Measurements from ENCODE around the gene PLAU. TPM values are rescaled to one million over a fixed set of nuclear protein-coding genes. Genes with fewer than 3 reads are reported as not detected.

Gene PLAU
- total and polyA plus RNA-seq, 2 experiments from 2014 or later: 5.2 to 11.1 TPM

DNA sequence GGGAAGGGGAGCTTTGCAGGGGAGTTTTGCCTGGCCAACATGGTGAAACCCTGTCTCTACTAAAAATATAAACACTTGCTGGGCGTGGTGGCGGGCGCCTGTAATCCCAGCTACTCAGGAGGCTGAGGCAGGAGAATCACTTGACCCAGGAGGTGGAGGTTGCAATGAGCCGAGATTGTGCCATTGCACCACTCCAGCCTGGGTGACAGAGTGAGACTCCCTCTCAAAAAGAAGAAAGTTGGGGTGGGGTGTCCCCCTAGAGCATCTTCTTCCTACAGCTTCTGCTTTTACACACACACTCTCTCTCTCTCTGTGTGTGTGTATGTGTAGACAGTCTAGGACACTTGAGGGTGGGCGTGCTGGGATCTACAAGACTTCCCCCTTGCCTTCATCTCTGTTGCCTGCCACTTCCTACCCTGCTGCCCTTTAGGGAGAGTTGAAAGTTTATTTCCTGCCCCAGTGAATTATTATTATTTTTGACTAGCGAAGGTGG lies 21.7 kb downstream of the PLAU start:
- TF ChIP-seq, protein P1, sequence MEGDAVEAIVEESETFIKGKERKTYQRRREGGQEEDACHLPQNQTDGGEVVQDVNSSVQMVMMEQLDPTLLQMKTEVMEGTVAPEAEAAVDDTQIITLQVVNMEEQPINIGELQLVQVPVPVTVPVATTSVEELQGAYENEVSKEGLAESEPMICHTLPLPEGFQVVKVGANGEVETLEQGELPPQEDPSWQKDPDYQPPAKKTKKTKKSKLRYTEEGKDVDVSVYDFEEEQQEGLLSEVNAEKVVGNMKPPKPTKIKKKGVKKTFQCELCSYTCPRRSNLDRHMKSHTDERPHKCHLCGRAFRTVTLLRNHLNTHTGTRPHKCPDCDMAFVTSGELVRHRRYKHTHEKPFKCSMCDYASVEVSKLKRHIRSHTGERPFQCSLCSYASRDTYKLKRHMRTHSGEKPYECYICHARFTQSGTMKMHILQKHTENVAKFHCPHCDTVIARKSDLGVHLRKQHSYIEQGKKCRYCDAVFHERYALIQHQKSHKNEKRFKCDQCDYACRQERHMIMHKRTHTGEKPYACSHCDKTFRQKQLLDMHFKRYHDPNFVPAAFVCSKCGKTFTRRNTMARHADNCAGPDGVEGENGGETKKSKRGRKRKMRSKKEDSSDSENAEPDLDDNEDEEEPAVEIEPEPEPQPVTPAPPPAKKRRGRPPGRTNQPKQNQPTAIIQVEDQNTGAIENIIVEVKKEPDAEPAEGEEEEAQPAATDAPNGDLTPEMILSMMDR (IDR thresholded peaks at IDR 0.05; ENCODE audit: poor library complexity): no peak
- TF ChIP-seq EZH2 (IDR thresholded peaks at IDR 0.05; ENCODE audit: borderline replicate concordance) (no peak), EZH2phosphoT487 (IDR thresholded peaks at IDR 0.05; ENCODE audit: low read depth, severe bottlenecking, unreplicated experiment) (no peak)
- WGBS (ENCODE audit: low lambda C conversion rate, missing lambda C conversion rate): over 99% methylated on average over 5 of the region's 6 CpGs
- no peaks in the 10 kb centered on the region for H3K9me2 ChIP-seq (replicated peaks; ENCODE audit: insufficient read depth)
- no peaks in the 10 kb centered on the region for H3K79me2 ChIP-seq
- no peaks in the 10 kb centered on the region for H3K9me3 ChIP-seq (ENCODE audit: low read depth)
- no peak overlapping the region for H3K4me2 ChIP-seq
- no peaks in the 10 kb centered on the region for H4K20me1 ChIP-seq (ENCODE audit: insufficient read depth, poor library complexity, severe bottlenecking)
- DNase-seq (ENCODE audit: low spot score): no peak
- H3K27me3 ChIP-seq: no peaks in the 10 kb centered on the region
- H3K27ac ChIP-seq: no peak overlapping the region
- no peak overlapping the region for H2AFZ ChIP-seq
- H3K4me1 ChIP-seq (ENCODE audit: insufficient read depth): peaks cover 6% of the 10 kb centered on the region
- no peak overlapping the region for H3K4me3 ChIP-seq
- H3K36me3 ChIP-seq (replicated peaks; ENCODE audit: insufficient read depth, low read depth): no peaks in the 10 kb centered on the region

DNA sequence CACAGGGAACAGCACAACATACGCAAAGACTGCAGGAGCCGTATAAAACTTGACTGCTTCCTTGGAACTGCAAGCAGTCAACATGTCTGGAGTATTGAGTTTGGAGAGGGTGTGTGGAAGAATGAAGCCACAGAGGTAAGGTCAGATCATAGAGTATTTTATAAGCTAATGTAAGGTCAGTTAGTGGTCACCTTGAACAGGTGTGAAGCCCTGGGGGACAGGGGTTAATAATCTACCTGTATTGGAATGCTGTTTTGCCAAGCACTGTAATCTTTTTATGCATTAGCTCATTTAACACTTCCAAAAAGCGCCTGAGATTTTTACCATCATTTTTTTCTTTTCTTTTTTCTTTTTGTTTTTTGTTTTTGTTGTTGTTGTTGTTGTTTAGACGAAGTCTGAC lies 23.1 kb downstream of the PLAU start:
- no peak overlapping the region for H2AFZ ChIP-seq
- WGBS (ENCODE audit: low lambda C conversion rate, missing lambda C conversion rate): 82% methylated on average over 4 of the region's 4 CpGs

DNA sequence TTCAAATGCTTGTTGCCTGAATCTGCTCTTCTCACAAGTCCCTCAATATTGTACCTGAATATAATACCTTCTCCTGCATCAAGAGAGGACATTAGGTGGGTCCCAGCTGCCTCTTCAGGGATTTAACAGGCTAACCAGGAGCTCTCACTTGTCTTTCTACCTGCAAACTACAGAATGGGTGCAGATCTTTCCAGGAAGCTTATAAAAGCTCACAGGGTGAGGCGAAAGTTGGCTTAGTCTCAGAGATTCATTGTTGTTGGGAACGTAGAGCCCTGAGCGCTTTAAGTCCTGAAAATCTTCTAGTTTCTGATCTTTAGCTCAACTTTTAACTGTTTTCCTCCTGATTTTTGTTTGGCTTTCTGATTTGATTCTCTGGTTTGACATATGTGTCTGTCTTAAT lies 25.0 kb downstream of the PLAU start:
- no peak overlapping the region for H2AFZ ChIP-seq
- H3K4me2 ChIP-seq: no peak overlapping the region
- no peaks in the 10 kb centered on the region for H4K20me1 ChIP-seq (ENCODE audit: insufficient read depth, poor library complexity, severe bottlenecking)
- no peaks in the 10 kb centered on the region for H3K36me3 ChIP-seq (replicated peaks; ENCODE audit: insufficient read depth, low read depth)
- WGBS (ENCODE audit: low lambda C conversion rate, missing lambda C conversion rate): 88% methylated on average over 3 of the region's 3 CpGs
- H3K27me3 ChIP-seq: no peaks in the 10 kb centered on the region
- H3K9me2 ChIP-seq (replicated peaks; ENCODE audit: insufficient read depth): no peaks in the 10 kb centered on the region
- no peaks in the 10 kb centered on the region for H3K9me3 ChIP-seq (ENCODE audit: low read depth)
- H3K4me3 ChIP-seq: no peak overlapping the region
- no peaks in the 10 kb centered on the region for H3K79me2 ChIP-seq
- H3K27ac ChIP-seq: no peak overlapping the region
- H3K4me1 ChIP-seq (ENCODE audit: insufficient read depth): peaks cover 6% of the 10 kb centered on the region
- TF ChIP-seq EZH2phosphoT487 (IDR thresholded peaks at IDR 0.05; ENCODE audit: low read depth, severe bottlenecking, unreplicated experiment) (no peak), EZH2 (IDR thresholded peaks at IDR 0.05; ENCODE audit: borderline replicate concordance) (no peak)
- TF ChIP-seq, protein P1 (IDR thresholded peaks at IDR 0.05; ENCODE audit: poor library complexity): no peak
- no peak for DNase-seq (ENCODE audit: low spot score)

More for the DNA sequence above, 23.1 kb downstream of the PLAU start:
- Histone ChIP-seq H3K4me2 (no peak overlapping the region), H3K36me3 (replicated peaks; ENCODE audit: insufficient read depth, low read depth) (no peaks in the 10 kb centered on the region), H3K4me1 (ENCODE audit: insufficient read depth) (peaks cover 6% of the 10 kb centered on the region), H3K27ac (no peak overlapping the region), H4K20me1 (ENCODE audit: insufficient read depth, poor library complexity, severe bottlenecking) (no peaks in the 10 kb centered on the region), H3K9me3 (ENCODE audit: low read depth) (no peaks in the 10 kb centered on the region), H3K27me3 (no peaks in the 10 kb centered on the region), H3K4me3 (no peak overlapping the region), H3K79me2 (no peaks in the 10 kb centered on the region), H3K9me2 (replicated peaks; ENCODE audit: insufficient read depth) (no peaks in the 10 kb centered on the region)
- no peak for DNase-seq (ENCODE audit: low spot score)
- no peak for TF ChIP-seq EZH2 (IDR thresholded peaks at IDR 0.05; ENCODE audit: borderline replicate concordance)
- TF ChIP-seq, protein P1 (IDR thresholded peaks at IDR 0.05; ENCODE audit: poor library complexity): no peak
- TF ChIP-seq EZH2phosphoT487 (IDR thresholded peaks at IDR 0.05; ENCODE audit: low read depth, severe bottlenecking, unreplicated experiment): no peak

Measured in hepatocyte (in vitro differentiated cells).